Activated gamma-delta T cell treated with Interleukin-2 at 50 U/mL for 16 hours (primary cell): ENCODE measurements around the gene ZHX3.

ENCODE experiments used
- DNase-seq: peaks from one replicate; pipeline ENCODE4 v3.0.0-alpha.2; 2020

Gene ZHX3

DNA sequence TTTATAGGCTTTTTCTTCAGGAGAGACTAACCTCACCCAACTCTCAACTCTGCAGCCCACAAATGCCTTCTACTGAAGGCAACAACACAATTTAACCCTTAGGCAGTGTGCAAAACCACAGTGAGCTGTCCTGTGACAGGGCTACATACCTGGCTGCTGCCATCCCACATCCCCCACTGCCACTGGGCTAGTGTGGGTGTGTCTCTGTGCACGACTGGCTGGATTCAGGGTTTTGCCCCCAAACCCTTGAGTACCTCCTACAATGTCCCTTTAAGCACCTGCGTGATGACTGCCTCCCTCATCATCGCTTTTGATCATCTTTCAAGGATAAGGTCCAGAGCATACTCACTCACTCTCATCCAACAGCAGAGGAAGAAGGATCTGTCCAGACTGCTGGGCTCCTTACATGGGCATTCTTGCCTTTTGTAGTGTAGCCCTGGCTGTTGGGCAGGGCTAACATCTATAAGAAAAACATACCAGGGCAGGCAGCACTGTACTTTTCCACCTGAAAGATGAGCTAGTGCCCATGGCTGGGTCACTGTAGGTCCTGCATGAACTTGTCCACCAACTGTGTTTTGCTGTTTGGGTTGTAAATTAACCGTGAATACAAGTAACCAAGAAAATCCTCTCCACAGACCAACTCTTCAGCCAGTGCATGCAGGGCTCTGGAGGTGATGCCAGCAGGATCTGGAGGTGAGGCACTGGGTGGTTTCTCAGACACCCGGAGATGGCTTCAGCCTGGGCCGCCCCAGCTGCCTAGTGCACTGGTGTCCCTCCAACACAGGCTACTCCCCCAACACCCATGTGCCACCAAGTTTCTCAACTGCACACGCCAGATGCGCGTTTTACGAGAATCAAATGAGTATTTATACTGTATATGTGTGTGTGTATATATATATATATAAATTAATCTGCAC, 135.0 kb downstream of the ZHX3 start:
- DNase-seq, result no peak

DNA sequence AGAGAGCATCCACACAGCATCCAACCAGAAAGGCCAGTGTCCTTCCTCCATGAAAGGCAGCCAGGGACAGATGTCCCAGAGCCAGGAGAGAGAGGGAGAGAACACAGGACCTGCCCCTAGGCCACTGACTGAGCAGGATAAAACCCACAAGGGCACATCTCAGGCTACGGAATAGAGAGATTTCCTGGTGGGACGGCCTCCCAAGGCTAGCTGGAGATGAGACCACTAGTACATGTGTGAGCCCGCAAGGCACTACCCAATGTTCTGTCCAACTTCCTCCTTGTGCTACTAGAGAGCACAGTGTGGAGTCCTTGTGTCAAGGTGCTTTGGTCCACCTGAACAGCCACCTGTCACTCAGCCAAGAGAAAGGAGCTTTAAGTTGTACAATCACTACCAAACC, 136.0 kb downstream of the ZHX3 start:
- DNase-seq, result no peak

- DNase-seq, result no peak
These were observed 136.8 kb downstream of the ZHX3 start for GRCh38 chr20:41180599-41181333.

DNA sequence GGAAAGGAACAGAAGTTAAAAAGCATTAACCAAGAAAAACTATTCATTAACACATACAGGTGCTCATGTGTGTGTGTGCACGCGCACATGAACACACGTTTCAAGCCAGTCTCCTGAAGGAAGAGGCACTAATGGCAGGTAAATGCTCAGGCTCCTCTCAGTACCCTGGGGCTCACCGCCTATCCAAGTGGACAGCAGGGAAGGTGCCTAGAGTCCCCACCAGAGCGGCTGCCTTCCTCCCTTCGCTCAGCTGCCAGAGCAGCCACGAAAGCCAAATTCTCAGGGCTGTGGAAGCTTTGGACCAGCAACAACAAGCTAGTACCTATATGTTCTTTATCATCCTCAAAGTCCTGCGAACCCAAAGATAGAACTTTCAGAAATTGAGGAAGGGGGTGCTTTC, 137.6 kb downstream of the ZHX3 start:
- DNase-seq, result no peak

DNA sequence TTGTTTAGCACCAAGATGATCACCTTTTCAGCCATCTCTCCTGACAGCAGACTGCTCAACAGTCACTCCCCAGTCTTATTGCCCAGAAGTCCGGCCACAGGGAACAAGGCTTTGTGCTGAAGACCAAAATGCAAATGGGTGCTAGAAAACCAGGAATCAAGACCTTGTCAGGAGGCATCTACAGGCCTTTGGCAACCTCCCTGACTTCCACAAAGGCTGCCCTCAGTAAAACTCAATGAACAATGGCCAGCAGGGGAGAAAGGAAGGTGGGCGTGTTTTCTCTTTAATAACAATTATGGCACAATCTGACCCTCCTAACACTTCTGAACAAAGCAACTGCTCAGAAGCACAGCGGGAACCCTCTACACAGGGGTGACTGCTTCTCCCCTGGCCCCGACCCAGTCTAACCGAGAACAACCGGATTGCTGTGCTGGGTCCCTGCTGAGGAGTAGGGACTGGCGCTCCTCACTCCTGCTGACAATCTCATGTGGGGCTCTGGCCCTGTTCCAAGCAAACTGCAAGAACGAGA, 138.6 kb downstream of the ZHX3 start:
- DNase-seq, result no peak

GRCh38 chr20:41178495-41178894, 139.0 kb downstream of the ZHX3 start:
- DNase-seq, result no peak

- DNase-seq, result no peak
These were observed 139.9 kb downstream of the ZHX3 start for GRCh38 chr20:41177636-41178035.

- DNase-seq, result no peak
These were observed 140.6 kb downstream of the ZHX3 start for GRCh38 chr20:41176711-41177552.

GRCh38 chr20:41175727-41176330, 141.7 kb downstream of the ZHX3 start:
- no peak for DNase-seq

GRCh38 chr20:41175201-41175651, 142.3 kb downstream of the ZHX3 start:
- DNase-seq, result no peak

- no peak for DNase-seq
These were observed 142.7 kb downstream of the ZHX3 start for GRCh38 chr20:41174782-41175181.

DNA sequence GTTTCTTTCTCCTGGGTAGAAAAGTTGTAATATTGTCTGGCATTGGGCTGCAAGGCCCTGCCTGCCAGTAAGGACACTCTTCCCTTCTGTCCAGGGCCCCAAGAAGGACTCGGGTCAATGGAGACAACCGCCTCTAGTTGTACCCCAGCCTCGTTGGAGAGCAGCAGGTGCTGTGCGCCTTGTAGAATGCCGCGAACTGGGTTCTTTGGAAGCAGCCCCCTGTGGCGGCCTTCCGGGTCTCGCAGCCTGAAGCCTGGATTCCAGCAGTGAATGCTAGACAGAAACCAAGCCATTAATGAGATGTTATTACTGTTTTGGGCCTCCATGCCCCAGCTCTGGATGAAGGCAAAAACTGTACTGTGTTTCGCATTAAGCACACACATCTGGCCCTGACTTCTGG, 143.2 kb downstream of the ZHX3 start:
- no peak for DNase-seq

DNA sequence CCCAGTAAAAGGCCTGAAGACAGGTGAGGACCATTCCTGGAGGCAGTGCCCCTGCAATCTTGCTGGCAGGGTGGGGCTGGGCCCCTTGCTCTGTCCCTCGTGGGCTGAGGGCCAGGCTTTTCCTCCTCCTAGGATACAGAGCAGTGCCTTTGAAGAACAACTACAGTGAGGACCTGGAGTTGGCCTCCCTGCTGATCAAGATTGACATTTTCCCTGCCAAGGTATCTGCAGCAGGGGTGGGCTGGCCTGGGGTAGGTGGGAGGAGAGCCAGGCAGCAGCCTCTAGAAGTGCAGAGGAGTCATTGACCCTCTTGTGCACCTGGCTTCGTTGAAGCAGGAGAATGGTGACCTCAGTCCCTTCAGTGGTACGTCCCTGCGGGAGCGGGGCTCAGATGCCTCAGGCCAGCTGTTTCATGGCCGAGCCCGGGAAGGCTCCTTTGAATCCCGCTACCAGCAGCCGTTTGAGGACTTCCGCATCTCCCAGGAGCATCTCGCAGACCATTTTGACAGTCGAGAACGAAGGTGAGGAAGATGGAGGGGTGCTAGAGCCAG, 143.7 kb downstream of the ZHX3 start:
- DNase-seq, result no peak

- DNase-seq, result peak; percentile 70
These were observed 144.3 kb downstream of the ZHX3 start for GRCh38 chr20:41173161-41173721.

DNA sequence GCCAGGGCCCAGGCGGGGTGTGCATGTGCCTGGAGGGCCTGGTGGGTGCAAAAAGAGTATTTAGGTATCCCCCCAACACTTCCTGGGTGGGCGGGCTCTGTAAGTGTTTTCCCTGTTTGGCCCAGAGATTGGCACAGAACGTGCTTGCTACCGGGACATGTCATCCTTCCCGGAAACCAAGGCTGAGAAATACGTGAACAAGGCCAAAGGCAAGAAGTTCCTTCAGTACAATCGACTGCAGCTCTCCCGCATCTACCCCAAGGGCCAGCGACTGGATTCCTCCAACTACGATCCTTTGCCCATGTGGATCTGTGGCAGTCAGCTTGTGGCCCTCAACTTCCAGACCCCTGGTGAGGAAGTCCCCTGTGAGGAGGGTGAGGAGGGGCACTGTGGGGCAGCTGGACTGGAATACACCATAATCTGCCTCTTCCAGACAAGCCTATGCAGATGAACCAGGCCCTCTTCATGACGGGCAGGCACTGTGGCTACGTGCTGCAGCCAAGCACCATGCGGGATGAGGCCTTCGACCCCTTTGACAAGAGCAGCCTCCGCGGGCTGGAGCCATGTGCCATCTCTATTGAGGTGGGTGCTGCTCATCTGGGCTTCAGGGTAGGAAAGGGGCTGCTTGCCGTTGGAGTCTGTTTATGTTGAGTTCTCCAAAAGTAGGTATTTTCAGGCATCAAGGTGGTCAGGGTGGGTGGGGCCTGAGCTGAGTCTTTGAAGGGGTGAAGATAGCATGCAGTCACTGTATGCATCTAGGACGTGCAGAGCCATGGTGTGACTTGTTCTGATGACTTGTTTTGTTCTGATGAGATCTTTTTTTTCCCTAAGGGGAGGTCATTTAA, 145.0 kb downstream of the ZHX3 start:
- DNase-seq, result no peak

- no peak for DNase-seq
These were observed 145.7 kb downstream of the ZHX3 start for GRCh38 chr20:41171736-41172295.

- no peak for DNase-seq
These were observed 147.0 kb downstream of the ZHX3 start for GRCh38 chr20:41170386-41171105.

DNA sequence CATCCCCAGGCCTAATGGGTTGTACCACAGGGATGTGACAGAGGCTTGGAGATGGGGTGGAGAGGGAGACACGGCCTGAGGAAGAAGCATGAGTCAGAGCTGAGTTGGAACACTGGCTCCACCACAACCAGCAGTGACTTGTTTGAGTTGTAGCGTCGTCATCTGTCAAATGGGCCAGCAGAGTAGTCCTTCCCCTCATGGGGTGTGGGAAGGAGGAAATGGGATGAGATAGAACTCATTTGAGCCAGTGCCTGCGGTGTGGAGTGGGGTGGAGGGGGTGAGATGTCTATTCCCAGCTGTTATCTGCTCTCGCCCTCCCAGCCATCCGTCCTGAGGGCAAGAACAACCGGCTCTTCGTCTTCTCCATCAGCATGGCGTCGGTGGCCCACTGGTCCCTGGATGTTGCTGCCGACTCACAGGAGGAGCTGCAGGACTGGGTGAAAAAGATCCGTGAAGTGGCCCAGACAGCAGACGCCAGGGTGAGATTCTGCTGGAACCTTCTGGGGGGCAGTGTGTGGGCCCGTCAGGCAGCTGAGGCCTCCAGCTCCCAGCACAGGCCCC, 147.7 kb downstream of the ZHX3 start:
- DNase-seq, result no peak

GRCh38 chr20:41169162-41169690, 148.3 kb downstream of the ZHX3 start:
- no peak for DNase-seq
